ENCODE data around the gene ZCCHC17.

ZCCHC17 gene

GRCh38 chr1:31308036-31308435, 11.2 kb downstream of the ZCCHC17 start:
- TF ChIP-seq, protein P1, sequence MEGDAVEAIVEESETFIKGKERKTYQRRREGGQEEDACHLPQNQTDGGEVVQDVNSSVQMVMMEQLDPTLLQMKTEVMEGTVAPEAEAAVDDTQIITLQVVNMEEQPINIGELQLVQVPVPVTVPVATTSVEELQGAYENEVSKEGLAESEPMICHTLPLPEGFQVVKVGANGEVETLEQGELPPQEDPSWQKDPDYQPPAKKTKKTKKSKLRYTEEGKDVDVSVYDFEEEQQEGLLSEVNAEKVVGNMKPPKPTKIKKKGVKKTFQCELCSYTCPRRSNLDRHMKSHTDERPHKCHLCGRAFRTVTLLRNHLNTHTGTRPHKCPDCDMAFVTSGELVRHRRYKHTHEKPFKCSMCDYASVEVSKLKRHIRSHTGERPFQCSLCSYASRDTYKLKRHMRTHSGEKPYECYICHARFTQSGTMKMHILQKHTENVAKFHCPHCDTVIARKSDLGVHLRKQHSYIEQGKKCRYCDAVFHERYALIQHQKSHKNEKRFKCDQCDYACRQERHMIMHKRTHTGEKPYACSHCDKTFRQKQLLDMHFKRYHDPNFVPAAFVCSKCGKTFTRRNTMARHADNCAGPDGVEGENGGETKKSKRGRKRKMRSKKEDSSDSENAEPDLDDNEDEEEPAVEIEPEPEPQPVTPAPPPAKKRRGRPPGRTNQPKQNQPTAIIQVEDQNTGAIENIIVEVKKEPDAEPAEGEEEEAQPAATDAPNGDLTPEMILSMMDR (IDR thresholded peaks at IDR 0.05; ENCODE audit: unreplicated experiment in 3 of 3) = no peak
- Mint-ChIP-seq H3K27ac (no peak overlapping the region), H3K27me3 (ENCODE audit: low read depth) (no peaks in the 10 kb centered on the region), H3K36me3 (ENCODE audit: low read depth) (peaks cover 35% of the 10 kb centered on the region), H3K4me1 (no peaks in the 10 kb centered on the region), H3K4me3 (no peak overlapping the region), H3K9me3 (no peaks in the 10 kb centered on the region)

GRCh38 chr1:31310198-31310597, 13.4 kb downstream of the ZCCHC17 start:
- no peaks in the 10 kb centered on the region for H3K9me3 Mint-ChIP-seq
- H3K4me3 Mint-ChIP-seq = no peak overlapping the region
- no peak overlapping the region for H3K27ac Mint-ChIP-seq
- TF ChIP-seq, protein P1 (IDR thresholded peaks at IDR 0.05; ENCODE audit: unreplicated experiment in 3 of 3) = no peak
- H3K4me1 Mint-ChIP-seq = no peaks in the 10 kb centered on the region
- no peaks in the 10 kb centered on the region for H3K27me3 Mint-ChIP-seq (ENCODE audit: low read depth)
- peaks cover 57% of the 10 kb centered on the region for H3K36me3 Mint-ChIP-seq (ENCODE audit: low read depth)

DNA sequence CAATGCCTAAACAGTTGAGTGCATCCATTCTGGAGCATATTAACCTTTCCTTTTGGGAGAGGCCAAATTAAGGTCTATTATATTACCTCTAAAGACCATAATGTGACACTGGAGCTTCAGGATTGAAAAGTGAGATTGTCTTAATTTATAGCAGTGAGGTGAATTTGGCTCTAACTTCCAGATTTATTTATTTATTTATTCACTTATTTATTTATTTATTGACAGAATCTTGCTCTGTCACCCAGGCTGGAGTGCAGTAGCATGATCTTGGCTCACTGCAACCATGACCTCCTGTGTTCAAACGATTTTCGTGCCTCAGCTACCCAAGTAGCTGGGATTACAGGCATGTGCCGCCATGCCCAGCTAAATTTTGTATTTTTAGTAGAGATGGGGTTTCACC, 19.1 kb downstream of the ZCCHC17 start:
- Mint-ChIP-seq H3K27me3 (ENCODE audit: low read depth) (no peaks in the 10 kb centered on the region), H3K27ac (no peak overlapping the region), H3K4me3 (no peak overlapping the region), H3K4me1 (no peaks in the 10 kb centered on the region), H3K9me3 (no peaks in the 10 kb centered on the region), H3K36me3 (ENCODE audit: low read depth) (peaks cover 66% of the 10 kb centered on the region)
- TF ChIP-seq, protein P1 (IDR thresholded peaks at IDR 0.05; ENCODE audit: unreplicated experiment in 3 of 3) = no peak

- TF ChIP-seq, protein P1 (IDR thresholded peaks at IDR 0.05; ENCODE audit: unreplicated experiment in 3 of 3) = no peak
- Mint-ChIP-seq H3K9me3 (no peaks in the 10 kb centered on the region), H3K36me3 (ENCODE audit: low read depth) (peaks cover 63% of the 10 kb centered on the region), H3K4me1 (no peaks in the 10 kb centered on the region), H3K4me3 (no peak overlapping the region), H3K27ac (no peak overlapping the region), H3K27me3 (ENCODE audit: low read depth) (no peaks in the 10 kb centered on the region)
Measured at GRCh38 chr1:31318146-31318545, 21.3 kb downstream of the ZCCHC17 start.

DNA sequence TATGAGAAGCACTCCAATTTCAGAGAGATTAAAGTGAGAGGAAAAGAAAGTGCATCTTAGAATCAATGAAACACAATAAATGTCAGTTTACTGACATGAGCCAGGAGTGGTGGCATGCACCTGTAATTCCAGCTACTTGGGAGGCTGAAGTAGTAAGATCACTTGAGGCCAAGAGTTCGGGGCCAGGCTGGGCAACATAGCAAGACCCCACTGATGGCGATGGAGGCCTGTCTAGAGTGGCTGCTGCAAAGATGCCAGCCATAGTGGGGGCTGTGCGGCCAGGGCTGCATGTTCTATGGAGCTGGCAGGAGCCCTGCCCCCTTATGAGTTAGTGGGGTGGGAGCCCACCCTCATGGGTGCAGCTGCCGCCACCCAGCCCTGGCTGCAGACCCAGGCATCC, 27.3 kb downstream of the ZCCHC17 start:
- Mint-ChIP-seq H3K4me1 (no peaks in the 10 kb centered on the region), H3K4me3 (no peak overlapping the region), H3K27ac (no peak overlapping the region), H3K27me3 (ENCODE audit: low read depth) (no peaks in the 10 kb centered on the region), H3K36me3 (ENCODE audit: low read depth) (peaks cover 27% of the 10 kb centered on the region), H3K9me3 (no peaks in the 10 kb centered on the region)
- TF ChIP-seq, protein P1 (IDR thresholded peaks at IDR 0.05; ENCODE audit: unreplicated experiment in 3 of 3) = no peak

DNA sequence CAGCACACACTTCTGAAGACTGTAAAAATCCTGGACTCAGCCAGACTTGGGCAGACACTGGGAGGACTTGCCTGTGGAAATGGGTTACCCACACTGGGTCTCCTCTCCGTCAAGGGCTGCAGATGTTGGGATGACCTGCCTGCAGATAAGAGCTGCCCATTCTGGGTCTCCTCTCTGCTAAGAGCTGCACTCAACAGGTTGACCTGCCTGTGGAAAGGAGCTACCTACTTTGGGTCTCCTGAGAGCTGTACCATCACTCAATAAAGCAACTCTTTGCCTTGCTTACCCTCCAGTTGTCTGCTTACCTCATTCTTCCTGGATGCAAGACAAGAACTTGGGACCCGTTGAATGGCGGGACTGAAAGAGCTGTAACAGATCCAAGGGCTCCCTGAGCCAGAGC, 28.2 kb downstream of the ZCCHC17 start:
- H3K36me3 Mint-ChIP-seq (ENCODE audit: low read depth) = peaks cover 20% of the 10 kb centered on the region
- TF ChIP-seq, protein P1 (IDR thresholded peaks at IDR 0.05; ENCODE audit: unreplicated experiment in 3 of 3) = no peak
- H3K4me3 Mint-ChIP-seq = no peak overlapping the region
- H3K27me3 Mint-ChIP-seq (ENCODE audit: low read depth) = no peaks in the 10 kb centered on the region
- H3K4me1 Mint-ChIP-seq = no peaks in the 10 kb centered on the region
- H3K9me3 Mint-ChIP-seq = no peaks in the 10 kb centered on the region
- H3K27ac Mint-ChIP-seq = no peak overlapping the region

Data from nephron (organoid).